Loucy (cell line): ENCODE results near the gene TPMT.

Experiments used
- H2AFZ ChIP-seq: fragments of 200-600 bp; sonication (generic); 2 replicates; pipeline ENCODE4 v1.6.0; 2016; ENCODE audit warnings: antibody characterized with exemption, mild to moderate bottlenecking, low read length, moderate library complexity
- H3F3A ChIP-seq: fragments of 200-600 bp; 2 replicates; pipeline ENCODE4 v1.6.0; 2016; ENCODE audit warnings: antibody characterized with exemption, low read depth, mild to moderate bottlenecking
- H3K27me3 ChIP-seq: fragments of 200-600 bp; sonication (generic); 2 replicates; pipeline ENCODE4 v1.6.1; 2014; ENCODE audit warnings: low read length, mild to moderate bottlenecking; ENCODE audit not compliant: insufficient read depth, poor library complexity, severe bottlenecking
- H3K36me3 ChIP-seq: fragments of 200-600 bp; sonication (generic); 2 replicates; pipeline ENCODE4 v1.6.1; 2016; ENCODE audit warnings: low read length; ENCODE audit not compliant: insufficient read depth
- H3K4me1 ChIP-seq: fragments of 200-600 bp; sonication (generic); 2 replicates; pipeline ENCODE4 v1.5.1; 2014; ENCODE audit warnings: low read length, mild to moderate bottlenecking; ENCODE audit not compliant: insufficient read depth, poor library complexity, severe bottlenecking
- H3K4me2 ChIP-seq: fragments of 200-600 bp; sonication (generic); 2 replicates; pipeline ENCODE4 v1.6.0; 2014; ENCODE audit warnings: antibody characterized with exemption, low read length, low read depth, mild to moderate bottlenecking; ENCODE audit not compliant: poor library complexity, severe bottlenecking
- H3K4me3 ChIP-seq: fragments of 200-600 bp; sonication (generic); 2 replicates; pipeline ENCODE4 v1.5.1; 2014; ENCODE audit warnings: low read length, mild to moderate bottlenecking, mixed read lengths; ENCODE audit not compliant: poor library complexity, severe bottlenecking
- H3K79me2 ChIP-seq: fragments of 200-600 bp; sonication (generic); 2 replicates; pipeline ENCODE4 v1.6.1; 2014; ENCODE audit warnings: low read length; ENCODE audit not compliant: insufficient read depth
- H3K9ac ChIP-seq: fragments of 200-600 bp; sonication (generic); 2 replicates; pipeline ENCODE4 v1.6.0; 2014; ENCODE audit warnings: mild to moderate bottlenecking, low read depth, low read length, moderate library complexity; ENCODE audit not compliant: poor library complexity, severe bottlenecking
- H3K9me2 ChIP-seq: fragments of 200-600 bp; sonication (generic); replicated peaks from 2 replicates; pipeline ENCODE4 v1.6.1; 2016; ENCODE audit warnings: low read depth, low read length, mixed read lengths
- H3K9me3 ChIP-seq: fragments of 200-600 bp; sonication (generic); 2 replicates; pipeline ENCODE4 v1.6.1; 2014; ENCODE audit warnings: mild to moderate bottlenecking, antibody characterized with exemption, low read length, low read depth; ENCODE audit not compliant: insufficient read depth
- H4K20me1 ChIP-seq: fragments of 200-600 bp; sonication (generic); 2 replicates; pipeline ENCODE4 v1.6.0; 2014; ENCODE audit warnings: antibody characterized with exemption, low read length, mild to moderate bottlenecking; ENCODE audit not compliant: insufficient read depth, poor library complexity, severe bottlenecking
- CTCF ChIP-seq: fragments of 200-600 bp; sonication (generic); conservative IDR thresholded peaks from 2 replicates; pipeline ENCODE4 v1.5.1; 2014; ENCODE audit warnings: mild to moderate bottlenecking, antibody characterized with exemption, low read length
- EZH2phosphoT487 ChIP-seq: fragments of 200-600 bp; IDR thresholded peaks from 2 replicates; pipeline ENCODE4 v1.6.1; 2018; ENCODE audit warnings: antibody characterized with exemption, mild to moderate bottlenecking, moderate library complexity, borderline replicate concordance

Gene TPMT

GRCh38 chr6:18154507-18155149, at the start of gene TPMT:
TPMT (minus strand) TSS chr6:18155077; CDS start chr6:18149127, 5,950 bp downstream.
- Histone ChIP-seq H3K4me2 (peak within 1 kb of the TSS; percentile 87), H3K79me2 (0 out of 2 replicates have a peak, but pooled peaks cover 4% of the 10 kb centered on the region), H3K4me1 (peaks cover 40% of the 10 kb centered on the region), H3F3A (0 out of 2 replicates have a peak, but pooled peaks cover 2% of the 10 kb centered on the region), H3K27me3 (no peaks in the 10 kb centered on the region), H3K9me3 (no peaks in the 10 kb centered on the region), H3K9ac (peak within 1 kb of the TSS; percentile 87), H4K20me1 (no peaks in the 10 kb centered on the region), H2AFZ (peak within 1 kb of the TSS; percentile 98), H3K9me2 (no peaks in the 10 kb centered on the region), H3K36me3 (no peaks in the 10 kb centered on the region), H3K4me3 (peak within 1 kb of the TSS; percentile 97)
- TF ChIP-seq EZH2phosphoT487 (no peak), CTCF (no peak)

- H3K4me2 ChIP-seq = no peak overlapping the region
- no peaks in the 10 kb centered on the region for H3K4me1 ChIP-seq
- no peak overlapping the region for H3K4me3 ChIP-seq
- H3K27me3 ChIP-seq = no peaks in the 10 kb centered on the region
- H3K9ac ChIP-seq = no peak overlapping the region
- H2AFZ ChIP-seq = no peak overlapping the region
- no peaks in the 10 kb centered on the region for H3K79me2 ChIP-seq
- no peaks in the 10 kb centered on the region for H3F3A ChIP-seq
- no peaks in the 10 kb centered on the region for H3K9me3 ChIP-seq
- H3K9me2 ChIP-seq = no peaks in the 10 kb centered on the region
- H4K20me1 ChIP-seq = no peaks in the 10 kb centered on the region
- peaks cover 9% of the 10 kb centered on the region; the same call in 1 of the 2 replicates for H3K36me3 ChIP-seq
- no peak for TF ChIP-seq CTCF
- TF ChIP-seq EZH2phosphoT487 = no peak
These were observed 48.9 kb upstream of the TPMT start for GRCh38 chr6:18203786-18204185.

GRCh38 chr6:18192026-18192425, 37.1 kb upstream of the TPMT start:
- TF ChIP-seq CTCF (no peak), EZH2phosphoT487 (no peak)
- H3K36me3 ChIP-seq = no peaks in the 10 kb centered on the region; the same call in 1 of the 2 replicates

More at GRCh38 chr6:18192026-18192425, 37.1 kb upstream of the TPMT start:
- no peaks in the 10 kb centered on the region for H3K9me2 ChIP-seq
- H3K4me1 ChIP-seq = peaks cover 1% of the 10 kb centered on the region
- no peaks in the 10 kb centered on the region for H3F3A ChIP-seq
- no peaks in the 10 kb centered on the region for H4K20me1 ChIP-seq
- H3K4me3 ChIP-seq = no peak overlapping the region
- no peaks in the 10 kb centered on the region for H3K27me3 ChIP-seq
- H2AFZ ChIP-seq = no peak overlapping the region
- no peak overlapping the region for H3K9ac ChIP-seq
- H3K9me3 ChIP-seq = no peaks in the 10 kb centered on the region
- H3K79me2 ChIP-seq = no peaks in the 10 kb centered on the region
- H3K4me2 ChIP-seq = no peak overlapping the region
